BJ (cell line): ENCODE measurements around the gene KDM4C. TPM values are rescaled to one million over a fixed set of nuclear protein-coding genes. Genes with fewer than 3 reads are reported as not detected.

Source experiments
- CTCF ChIA-PET: fragments of 350-600 bp; formaldehyde crosslinking; extraction: SDS; loops from one replicate; lab custom pipeline; 2021; ENCODE audit warnings: antibody characterized with exemption, inconsistent platforms; lab: Yijun Ruan, JAX
- POLR2A ChIA-PET: fragments of 300-600 bp; sonication (Branson Sonifier 250); formaldehyde crosslinking; extraction: SDS; loops from one replicate; lab custom pipeline; 2021; ENCODE audit warnings: antibody characterized with exemption; lab: Charles Lee
- DNase-seq: peaks from one replicate; pipeline ENCODE4 v3.0.0-alpha.2; 2011; ENCODE audit warnings: low read depth
- H3K27me3 ChIP-seq: 2 replicates; pipeline ENCODE4 v1.6.0; 2011; ENCODE audit warnings: low read length; ENCODE audit not compliant: control insufficient read depth, insufficient read depth
- H3K36me3 ChIP-seq: 2 replicates; pipeline ENCODE4 v1.5.1; 2011; ENCODE audit warnings: low read length; ENCODE audit not compliant: control insufficient read depth, insufficient read depth
- H3K4me3 ChIP-seq: 2 replicates; pipeline ENCODE4 v1.5.1; 2011; ENCODE audit warnings: low read depth, mild to moderate bottlenecking, control low read depth, low read length
- polyA plus RNA-seq: library from polyadenylated mRNA; depleted of rRNA; stranded (reverse); fragments of >200 nt; gene quantifications from 2 replicates; pipeline ENCODE4 v1.2.3, GENCODE V29; 2011
- TF ChIP-seq, protein P1 (sequence below): IDR thresholded peaks from 2 replicates; pipeline ENCODE4 v1.5.1; 2011; ENCODE audit warnings: low read depth, mild to moderate bottlenecking, control low read depth, inconsistent platforms, low read length, moderate library complexity; ENCODE audit not compliant: insufficient read depth

KDM4C gene
- polyA plus RNA-seq, 1 experiment = 11.3 TPM

DNA sequence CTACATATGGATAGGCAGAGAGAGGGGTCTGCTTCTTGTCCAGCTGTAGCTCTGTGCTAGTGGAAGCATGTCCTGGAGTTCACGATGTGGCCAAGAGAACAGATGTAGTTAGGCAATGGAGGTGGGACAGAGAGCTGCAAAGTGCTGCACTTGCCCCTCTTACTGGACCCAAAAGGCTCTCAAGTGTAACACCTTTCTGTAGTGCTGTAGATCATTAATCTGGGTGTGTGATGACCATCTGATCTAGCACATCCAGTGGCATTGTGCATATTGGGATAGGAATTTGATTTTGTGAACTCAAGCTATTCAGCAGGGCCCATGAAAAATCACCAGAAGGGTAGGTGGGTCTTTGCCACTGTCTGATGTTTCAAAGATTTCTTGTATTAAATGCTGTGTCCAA lies 151.4 kb downstream of the KDM4C start:
- no peak overlapping the region for H3K4me3 ChIP-seq
- CTCF ChIA-PET = interaction anchor here (0.6 to 2.1 kb wide), 9 partner anchors 12 to 465 kb away, joined by 3 to 8 read pairs (median 4); no protein-coding TSS in a partner anchor
- no peaks in the 10 kb centered on the region for H3K36me3 ChIP-seq
- H3K27me3 ChIP-seq = no peaks in the 10 kb centered on the region
- POLR2A ChIA-PET = no interaction called here
- no peak for DNase-seq
- TF ChIP-seq, protein P1, sequence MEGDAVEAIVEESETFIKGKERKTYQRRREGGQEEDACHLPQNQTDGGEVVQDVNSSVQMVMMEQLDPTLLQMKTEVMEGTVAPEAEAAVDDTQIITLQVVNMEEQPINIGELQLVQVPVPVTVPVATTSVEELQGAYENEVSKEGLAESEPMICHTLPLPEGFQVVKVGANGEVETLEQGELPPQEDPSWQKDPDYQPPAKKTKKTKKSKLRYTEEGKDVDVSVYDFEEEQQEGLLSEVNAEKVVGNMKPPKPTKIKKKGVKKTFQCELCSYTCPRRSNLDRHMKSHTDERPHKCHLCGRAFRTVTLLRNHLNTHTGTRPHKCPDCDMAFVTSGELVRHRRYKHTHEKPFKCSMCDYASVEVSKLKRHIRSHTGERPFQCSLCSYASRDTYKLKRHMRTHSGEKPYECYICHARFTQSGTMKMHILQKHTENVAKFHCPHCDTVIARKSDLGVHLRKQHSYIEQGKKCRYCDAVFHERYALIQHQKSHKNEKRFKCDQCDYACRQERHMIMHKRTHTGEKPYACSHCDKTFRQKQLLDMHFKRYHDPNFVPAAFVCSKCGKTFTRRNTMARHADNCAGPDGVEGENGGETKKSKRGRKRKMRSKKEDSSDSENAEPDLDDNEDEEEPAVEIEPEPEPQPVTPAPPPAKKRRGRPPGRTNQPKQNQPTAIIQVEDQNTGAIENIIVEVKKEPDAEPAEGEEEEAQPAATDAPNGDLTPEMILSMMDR = no peak

DNA sequence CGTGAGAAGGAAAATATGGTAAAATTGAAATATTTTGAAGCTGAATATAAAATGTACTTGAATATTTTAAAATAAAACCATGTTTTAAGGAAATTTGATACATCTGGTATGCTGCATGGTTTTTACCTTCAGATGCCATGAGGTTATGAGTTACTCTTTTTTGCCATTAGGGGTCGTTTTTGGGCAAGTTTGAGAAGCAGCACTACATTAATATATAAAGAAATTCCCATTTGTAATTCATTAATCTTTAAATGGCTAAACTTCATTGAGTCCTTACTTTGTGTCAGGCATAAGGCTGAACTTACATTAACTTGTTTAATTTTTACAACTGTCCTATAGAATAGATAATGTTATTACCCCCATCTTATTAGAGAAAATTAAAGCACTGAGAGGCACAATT lies 152.3 kb downstream of the KDM4C start:
- ChIA-PET POLR2A (no interaction called here), CTCF (interaction anchor here (0.7 to 1.5 kb wide), 4 partner anchors 13 to 464 kb away, joined by 3 to 6 read pairs (median 4); no protein-coding TSS in a partner anchor)
- no peak overlapping the region for H3K4me3 ChIP-seq
- no peaks in the 10 kb centered on the region for H3K36me3 ChIP-seq
- no peaks in the 10 kb centered on the region for H3K27me3 ChIP-seq
- TF ChIP-seq, protein P1 = peak; percentile 62
- no peak for DNase-seq

DNA sequence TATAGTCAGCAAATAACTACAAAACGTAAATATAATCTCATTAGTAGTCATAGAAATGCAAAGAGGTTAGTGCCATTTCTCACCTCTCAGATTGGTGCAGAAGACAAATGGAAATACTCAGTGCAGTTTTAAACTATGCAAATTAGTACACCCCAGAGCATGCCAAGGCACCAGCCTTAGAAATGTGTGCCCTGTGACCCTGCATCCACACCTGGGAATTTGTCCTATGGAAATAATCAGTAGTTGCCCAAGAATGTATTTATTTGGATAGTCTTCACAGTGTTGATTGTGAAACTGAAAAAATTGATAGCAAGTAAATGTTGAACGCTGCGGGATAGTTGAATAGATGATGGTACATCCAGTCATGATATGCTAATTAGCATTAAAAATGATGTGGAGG lies 152.7 kb downstream of the KDM4C start:
- DNase-seq = no peak
- no peaks in the 10 kb centered on the region for H3K27me3 ChIP-seq
- POLR2A ChIA-PET = no interaction called here
- no peaks in the 10 kb centered on the region for H3K36me3 ChIP-seq
- CTCF ChIA-PET = interaction anchor here (2.9 kb wide), 1 partner anchor 142 kb away, joined by 9 read pairs; no protein-coding TSS in a partner anchor
- no peak overlapping the region for H3K4me3 ChIP-seq
- TF ChIP-seq, protein P1 = no peak

DNA sequence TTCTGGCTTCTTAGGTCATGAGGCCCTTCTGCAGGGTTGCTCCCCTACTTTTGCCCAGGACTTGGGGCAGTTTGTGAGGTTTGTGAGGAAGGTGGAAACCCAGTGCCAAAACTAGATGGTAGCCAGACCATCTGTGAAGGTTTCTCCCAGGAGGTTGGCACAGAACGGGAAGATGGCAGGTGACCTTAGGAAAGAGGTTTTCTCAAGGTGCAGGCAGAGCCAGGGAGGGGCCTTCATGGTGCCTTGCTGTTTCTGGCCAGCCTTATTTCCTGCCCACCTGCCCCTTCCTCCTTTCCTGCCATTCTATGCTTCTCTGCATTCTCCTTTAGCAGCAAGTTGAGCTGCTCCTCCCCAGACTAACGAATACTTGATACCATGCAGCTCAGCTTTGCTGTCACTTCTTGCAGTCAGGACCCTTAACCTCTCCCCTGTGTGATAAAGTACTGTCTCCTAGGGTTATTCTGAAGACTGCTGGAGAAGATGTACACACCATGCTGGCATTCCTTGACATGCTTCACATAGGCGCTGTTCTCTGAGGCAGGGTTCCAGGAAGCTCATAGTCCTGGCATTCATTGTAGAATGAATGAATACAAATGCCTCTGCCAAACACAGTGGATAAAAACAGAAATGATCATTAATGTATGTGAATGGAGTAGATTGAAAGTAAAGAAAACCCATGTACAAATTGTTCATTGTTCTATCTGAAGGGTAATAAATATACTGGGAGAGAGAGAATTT lies 154.3 kb downstream of the KDM4C start:
- ChIA-PET POLR2A (no interaction called here), CTCF (interaction anchor here (2.9 kb wide), 1 partner anchor 141 kb away, joined by 9 read pairs; no protein-coding TSS in a partner anchor)
- TF ChIP-seq, protein P1 = no peak
- H3K36me3 ChIP-seq = no peaks in the 10 kb centered on the region
- no peak overlapping the region for H3K4me3 ChIP-seq
- no peaks in the 10 kb centered on the region for H3K27me3 ChIP-seq
- no peak for DNase-seq

DNA sequence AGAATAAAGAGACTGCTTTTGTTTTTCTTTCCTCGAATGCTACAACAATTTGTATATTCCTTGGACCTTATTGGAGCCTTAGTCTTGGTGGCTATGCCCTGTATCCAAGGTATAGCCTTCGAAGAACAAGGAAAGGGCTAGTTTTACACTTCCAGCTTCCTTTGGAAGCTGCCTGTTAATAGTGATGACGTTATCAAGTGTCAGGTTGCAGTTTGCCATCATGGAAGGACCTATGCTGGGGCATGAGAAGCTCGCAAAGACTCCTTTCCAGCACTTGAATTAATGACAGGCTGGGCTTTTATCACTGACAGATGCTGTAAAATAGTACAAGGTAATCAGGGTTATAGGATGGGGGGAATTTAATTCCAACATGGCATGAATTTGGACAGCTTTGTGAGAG lies 157.9 kb downstream of the KDM4C start:
- Histone ChIP-seq H3K27me3 (no peaks in the 10 kb centered on the region), H3K4me3 (no peak overlapping the region), H3K36me3 (no peaks in the 10 kb centered on the region)
- POLR2A ChIA-PET = no interaction called here
- CTCF ChIA-PET = no interaction called here
- no peak for DNase-seq
- TF ChIP-seq, protein P1 = no peak
